ENCODE results near the gene IMPDH2. TPM values are rescaled to one million over a fixed set of nuclear protein-coding genes. Genes with fewer than 3 reads are reported as not detected.
A peak's percentile ranks its signal among the peaks of the same experiment; 100 is the strongest.

IMPDH2 gene
- total RNA-seq, 1 donor from 2014 or later = 256 TPM

DNA sequence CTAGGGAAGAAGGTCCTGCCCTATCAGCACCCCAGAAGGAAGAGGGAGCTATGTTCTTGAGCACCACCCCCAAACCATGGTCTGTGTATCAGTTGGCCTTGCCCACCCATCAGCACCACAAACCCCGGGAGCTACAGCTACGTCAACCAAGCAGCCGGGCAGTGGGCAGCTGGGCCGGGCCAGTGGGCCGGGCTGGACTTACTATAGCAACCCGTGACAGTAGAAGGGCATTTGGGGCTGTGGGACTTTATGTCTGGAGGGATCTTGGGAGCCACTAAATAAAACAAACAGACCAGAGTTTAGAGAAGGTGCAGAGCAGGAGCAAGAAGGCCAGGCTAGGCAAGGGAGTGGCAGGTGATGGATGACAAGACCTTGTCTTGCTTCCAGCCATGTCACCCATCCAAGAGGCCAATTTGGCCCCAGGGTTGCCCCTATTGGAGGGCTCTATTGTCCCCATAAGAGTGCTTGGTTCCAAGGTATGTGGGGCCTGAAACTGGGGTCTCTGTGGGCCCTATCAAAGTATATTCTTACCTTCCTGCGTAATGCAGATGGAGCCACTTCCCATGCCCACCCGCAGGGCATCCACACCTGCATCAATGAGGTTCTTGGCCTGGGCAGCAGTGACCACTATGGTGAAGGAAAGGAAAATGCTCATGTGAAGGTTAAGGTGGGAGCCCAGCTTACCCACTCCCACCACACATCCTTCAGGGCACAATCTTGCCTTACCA, 3.2 kb downstream of the IMPDH2 start:
- H3K27me3 Mint-ChIP-seq = no peaks in the 10 kb centered on the region
- no peaks in the 10 kb centered on the region for H3K9me3 Mint-ChIP-seq
- TF ChIP-seq, protein P1, sequence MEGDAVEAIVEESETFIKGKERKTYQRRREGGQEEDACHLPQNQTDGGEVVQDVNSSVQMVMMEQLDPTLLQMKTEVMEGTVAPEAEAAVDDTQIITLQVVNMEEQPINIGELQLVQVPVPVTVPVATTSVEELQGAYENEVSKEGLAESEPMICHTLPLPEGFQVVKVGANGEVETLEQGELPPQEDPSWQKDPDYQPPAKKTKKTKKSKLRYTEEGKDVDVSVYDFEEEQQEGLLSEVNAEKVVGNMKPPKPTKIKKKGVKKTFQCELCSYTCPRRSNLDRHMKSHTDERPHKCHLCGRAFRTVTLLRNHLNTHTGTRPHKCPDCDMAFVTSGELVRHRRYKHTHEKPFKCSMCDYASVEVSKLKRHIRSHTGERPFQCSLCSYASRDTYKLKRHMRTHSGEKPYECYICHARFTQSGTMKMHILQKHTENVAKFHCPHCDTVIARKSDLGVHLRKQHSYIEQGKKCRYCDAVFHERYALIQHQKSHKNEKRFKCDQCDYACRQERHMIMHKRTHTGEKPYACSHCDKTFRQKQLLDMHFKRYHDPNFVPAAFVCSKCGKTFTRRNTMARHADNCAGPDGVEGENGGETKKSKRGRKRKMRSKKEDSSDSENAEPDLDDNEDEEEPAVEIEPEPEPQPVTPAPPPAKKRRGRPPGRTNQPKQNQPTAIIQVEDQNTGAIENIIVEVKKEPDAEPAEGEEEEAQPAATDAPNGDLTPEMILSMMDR (conservative IDR thresholded peaks at IDR 0.05) = no peak
- peaks cover 22% of the 10 kb centered on the region for H3K36me3 Mint-ChIP-seq
- H3K27ac Mint-ChIP-seq = peak overlapping the region; percentile 51
- H3K4me3 Mint-ChIP-seq = peak overlapping the region; percentile 36
- H3K4me1 Mint-ChIP-seq (ENCODE audit: unreplicated experiment) = peaks cover 34% of the 10 kb centered on the region
- no peak for DNase-seq (ENCODE audit: extremely low spot score, unreplicated experiment)

- Mint-ChIP-seq H3K27ac (peak overlapping the region; percentile 51), H3K4me1 (ENCODE audit: unreplicated experiment) (peaks cover 34% of the 10 kb centered on the region), H3K27me3 (no peaks in the 10 kb centered on the region), H3K9me3 (no peaks in the 10 kb centered on the region), H3K4me3 (no peak overlapping the region), H3K36me3 (peaks cover 22% of the 10 kb centered on the region)
- TF ChIP-seq, protein P1 (conservative IDR thresholded peaks at IDR 0.05) = no peak
- no peak for DNase-seq (ENCODE audit: extremely low spot score, unreplicated experiment)
These were observed 4.0 kb downstream of the IMPDH2 start for GRCh38 chr3:49025005-49025792.

DNA sequence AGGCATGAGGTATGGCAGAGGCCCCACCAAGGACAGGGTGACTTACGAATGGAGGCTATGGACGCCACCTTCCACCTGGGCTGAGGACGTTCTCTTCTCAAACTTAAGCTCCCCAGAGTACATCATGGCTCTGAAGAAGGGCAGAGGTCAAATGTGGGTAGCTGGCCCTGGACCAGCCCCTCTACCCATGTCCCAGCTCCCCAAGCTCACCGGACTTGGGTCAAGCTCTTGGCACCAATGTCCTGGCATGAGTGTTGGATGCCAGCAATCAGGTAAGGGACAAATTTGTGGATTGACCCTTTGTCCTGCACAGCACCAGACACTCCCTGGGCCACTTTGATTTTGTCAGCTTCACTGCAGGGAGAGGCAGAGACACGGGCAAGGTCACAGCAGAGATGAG, 4.7 kb downstream of the IMPDH2 start:
- Mint-ChIP-seq H3K27me3 (no peaks in the 10 kb centered on the region), H3K4me1 (ENCODE audit: unreplicated experiment) (peaks cover 29% of the 10 kb centered on the region)

DNA sequence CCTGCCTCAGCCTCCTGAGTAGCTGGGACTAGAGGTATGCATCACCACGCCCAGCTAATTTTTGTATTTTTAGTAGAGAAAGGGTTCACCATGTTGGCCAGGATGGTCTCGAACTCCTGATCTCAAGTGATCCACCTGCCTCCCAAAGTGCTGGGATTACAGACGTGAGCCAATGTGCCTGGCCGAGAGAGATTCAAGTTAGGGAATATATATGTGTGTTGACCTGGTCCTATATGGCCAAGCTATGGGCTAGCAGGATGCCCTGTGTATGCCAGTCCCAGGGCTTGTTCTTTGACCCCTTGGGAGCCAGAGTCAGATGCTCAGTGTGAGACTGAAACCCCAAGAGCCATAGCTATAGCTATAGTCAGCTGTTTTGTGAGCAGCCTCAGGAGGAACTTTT, 5.4 kb downstream of the IMPDH2 start:
- Mint-ChIP-seq H3K4me3 (peak overlapping the region; percentile 94), H3K36me3 (peaks cover 16% of the 10 kb centered on the region)

More for the DNA sequence above, 4.7 kb downstream of the IMPDH2 start:
- H3K4me3 Mint-ChIP-seq = no peak overlapping the region
- no peak overlapping the region for H3K27ac Mint-ChIP-seq
- TF ChIP-seq, protein P1 (conservative IDR thresholded peaks at IDR 0.05) = no peak
- H3K36me3 Mint-ChIP-seq = peaks cover 20% of the 10 kb centered on the region
- no peak for DNase-seq (ENCODE audit: extremely low spot score, unreplicated experiment)
- H3K9me3 Mint-ChIP-seq = no peaks in the 10 kb centered on the region

DNA sequence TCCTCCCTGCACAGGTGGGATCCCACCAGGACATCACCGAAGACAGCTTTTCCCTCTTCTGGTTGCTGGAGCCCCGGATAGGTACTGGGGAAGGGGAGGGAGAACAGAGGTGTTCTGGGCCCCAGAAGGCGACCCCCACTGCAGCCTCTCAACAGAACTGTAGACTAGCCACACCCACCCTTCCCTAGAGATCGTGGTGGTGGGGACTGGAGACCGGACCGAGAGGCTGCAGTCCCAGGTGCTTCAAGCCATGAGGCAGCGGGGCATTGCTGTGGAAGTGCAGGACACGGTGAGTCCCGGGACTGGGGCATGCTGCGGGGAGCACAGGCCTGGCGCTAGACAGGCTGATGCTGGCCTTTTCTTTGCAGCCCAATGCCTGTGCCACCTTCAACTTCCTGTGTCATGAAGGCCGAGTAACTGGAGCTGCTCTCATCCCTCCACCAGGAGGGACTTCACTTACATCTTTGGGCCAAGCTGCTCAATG, 6.5 kb downstream of the IMPDH2 start:
- Mint-ChIP-seq H3K4me3 (peak overlapping the region; percentile 94), H3K4me1 (ENCODE audit: unreplicated experiment) (peaks cover 19% of the 10 kb centered on the region), H3K36me3 (peaks cover 12% of the 10 kb centered on the region), H3K9me3 (no peaks in the 10 kb centered on the region), H3K27me3 (no peaks in the 10 kb centered on the region), H3K27ac (peak overlapping the region; percentile 92)
- TF ChIP-seq, protein P1 (conservative IDR thresholded peaks at IDR 0.05) = no peak
- DNase-seq (ENCODE audit: extremely low spot score, unreplicated experiment) = no peak

More for the DNA sequence above, 5.4 kb downstream of the IMPDH2 start:
- peaks cover 26% of the 10 kb centered on the region for H3K4me1 Mint-ChIP-seq (ENCODE audit: unreplicated experiment)
- no peaks in the 10 kb centered on the region for H3K9me3 Mint-ChIP-seq
- H3K27me3 Mint-ChIP-seq = no peaks in the 10 kb centered on the region
- peak overlapping the region; percentile 92 for H3K27ac Mint-ChIP-seq
- TF ChIP-seq, protein P1 (conservative IDR thresholded peaks at IDR 0.05) = no peak
- no peak for DNase-seq (ENCODE audit: extremely low spot score, unreplicated experiment)
